IMR-90 (cell line): Measurements from ENCODE around the gene BPIFB2. TPM values are rescaled to one million over a fixed set of nuclear protein-coding genes. Genes with fewer than 3 reads are reported as not detected.

ENCODE experiments used
- ATAC-seq: fragments of 200-7000 bp; cut with Tn5 transposase; 2 replicates; pipeline ENCODE4 v1.9.1; 2020; ENCODE audit warnings: low read depth, mild to moderate bottlenecking, moderate library complexity
- BruUV-seq: library from RNA; stranded (reverse); fragments of 400-500 nt; replicated peaks from 2 replicates; lab custom pipeline; 2021; lab: Mats Ljungman, UMichigan
- CTCF ChIA-PET: fragments of 300-600 bp; formaldehyde crosslinking; extraction: SDS; loops from one replicate; lab custom pipeline; 2021; ENCODE audit warnings: antibody characterized with exemption; lab: Yijun Ruan, JAX
- POLR2A ChIA-PET: fragments of 300-600 bp; sonication (Branson Sonifier 250); formaldehyde crosslinking; loops from one replicate; lab custom pipeline; 2022; ENCODE audit warnings: antibody characterized with exemption; ENCODE audit not compliant: unreplicated experiment; lab: Charles Lee
- DNase-seq: peaks from one replicate; pipeline ENCODE4 v3.0.0; 2013
- H2AFZ ChIP-seq: replicated peaks from 2 replicates; pipeline ENCODE3; 2013; ENCODE audit warnings: low read length, mild to moderate bottlenecking; ENCODE audit not compliant: poor library complexity
- H2AK5ac ChIP-seq: 2 replicates; pipeline ENCODE4 v1.6.1; 2013; ENCODE audit warnings: low read depth, low read length, inconsistent platforms
- H2AK9ac ChIP-seq: replicated peaks from 2 replicates; pipeline ENCODE3; 2013; ENCODE audit warnings: mild to moderate bottlenecking, low read depth, low read length, moderate library complexity; ENCODE audit not compliant: poor library complexity
- H2BK120ac ChIP-seq: 2 replicates; pipeline ENCODE4 v1.6.1; 2013; ENCODE audit warnings: low read depth, low read length, inconsistent platforms
- H2BK15ac ChIP-seq: 3 replicates; pipeline ENCODE4 v1.6.1; 2013; ENCODE audit warnings: low read depth, low read length, inconsistent platforms
- H2BK20ac ChIP-seq: 2 replicates; pipeline ENCODE4 v1.6.1; 2013; ENCODE audit warnings: low read depth, mild to moderate bottlenecking, inconsistent platforms, low read length, moderate library complexity
- H2BK5ac ChIP-seq: 2 replicates; pipeline ENCODE4 v1.6.1; 2013; ENCODE audit warnings: mild to moderate bottlenecking, low read depth, low read length, inconsistent platforms; ENCODE audit not compliant: poor library complexity, severe bottlenecking
- H3K14ac ChIP-seq: replicated peaks from 2 replicates; pipeline ENCODE4 v1.6.1; 2013; ENCODE audit warnings: low read depth, low read length, inconsistent platforms
- H3K18ac ChIP-seq: 2 replicates; pipeline ENCODE4 v1.6.1; 2013; ENCODE audit warnings: low read depth, low read length, control low read depth
- H3K23ac ChIP-seq: 2 replicates; pipeline ENCODE4 v1.6.1; 2013; ENCODE audit warnings: low read depth, low read length, inconsistent platforms
- H3K27ac ChIP-seq: 2 replicates; pipeline ENCODE4 v1.5.1; 2013; ENCODE audit warnings: mild to moderate bottlenecking, control low read depth, low read length; ENCODE audit not compliant: insufficient read depth
- H3K27me3 ChIP-seq: 2 replicates; pipeline ENCODE4 v1.6.1; 2013; ENCODE audit warnings: low read length; ENCODE audit not compliant: control insufficient read depth, insufficient read depth
- H3K36me3 ChIP-seq: 2 replicates; pipeline ENCODE4 v1.6.1; 2013; ENCODE audit warnings: low read length, mixed read lengths; ENCODE audit not compliant: control insufficient read depth, insufficient read depth
- H3K4ac ChIP-seq: 2 replicates; pipeline ENCODE4 v1.6.1; 2013; ENCODE audit warnings: low read depth, low read length, inconsistent platforms
- H3K4me1 ChIP-seq: 2 replicates; pipeline ENCODE4 v1.6.1; 2013; ENCODE audit warnings: low read length, mixed read lengths; ENCODE audit not compliant: control insufficient read depth, insufficient read depth
- H3K4me2 ChIP-seq: 2 replicates; pipeline ENCODE4 v1.6.1; 2013; ENCODE audit warnings: low read depth, mild to moderate bottlenecking, control low read depth, low read length, moderate library complexity
- H3K4me3 ChIP-seq: 2 replicates; pipeline ENCODE4 v1.5.1; 2013; ENCODE audit warnings: low read depth, mild to moderate bottlenecking, control low read depth, low read length, moderate library complexity; ENCODE audit not compliant: insufficient read depth
- H3K56ac ChIP-seq: 2 replicates; pipeline ENCODE4 v1.6.1; 2013; ENCODE audit warnings: low read length, inconsistent platforms; ENCODE audit not compliant: insufficient read depth; ENCODE audit errors: extremely low read depth
- H3K79me1 ChIP-seq, 2 experiments: 2 replicates each; pipeline ENCODE4 v1.6.1; 2013; ENCODE audit warnings: low read length in 2 of 2, inconsistent platforms in 1 of 2, low read depth in 1 of 2
- H3K9ac ChIP-seq: 2 replicates; pipeline ENCODE4 v1.6.1; 2013; ENCODE audit warnings: low read depth, low read length, control low read depth
- H3K9me1 ChIP-seq: 2 replicates; pipeline ENCODE4 v1.6.1; 2013; ENCODE audit warnings: low read length, inconsistent platforms; ENCODE audit not compliant: insufficient read depth
- H3K9me3 ChIP-seq: 2 replicates; pipeline ENCODE4 v1.6.1; 2013; ENCODE audit warnings: low read length; ENCODE audit not compliant: control insufficient read depth, insufficient read depth
- H4K20me1 ChIP-seq: 2 replicates; pipeline ENCODE4 v1.6.1; 2013; ENCODE audit warnings: low read length, inconsistent platforms; ENCODE audit not compliant: insufficient read depth
- H4K5ac ChIP-seq: 2 replicates; pipeline ENCODE4 v1.6.1; 2013; ENCODE audit warnings: mild to moderate bottlenecking, low read depth, low read length, control low read depth
- H4K8ac ChIP-seq, 2 experiments: 2 replicates each; pipeline ENCODE4 v1.6.1; 2013; ENCODE audit warnings: low read depth in 2 of 2, low read length in 2 of 2, control low read depth in 1 of 2, inconsistent platforms in 1 of 2
- H4K91ac ChIP-seq: 2 replicates; pipeline ENCODE4 v1.6.1; 2013; ENCODE audit warnings: low read depth, low read length, inconsistent platforms; ENCODE audit not compliant: insufficient read depth
- CEBPB ChIP-seq: IDR thresholded peaks from 2 replicates; pipeline ENCODE4 v1.6.1; 2012; ENCODE audit warnings: low read depth, low read length, improper control_type of control experiment
- FOS ChIP-seq: fragments of 150-350 bp; IDR thresholded peaks from 2 replicates; pipeline ENCODE4 v1.6.1; 2016; ENCODE audit warnings: low read depth, low read length
- MXI1 ChIP-seq: IDR thresholded peaks from 2 replicates; pipeline ENCODE4 v1.6.1; 2012; ENCODE audit warnings: low read depth, mild to moderate bottlenecking, low read length, moderate library complexity, borderline replicate concordance
- NFE2L2 ChIP-seq: fragments of 150-350 bp; IDR thresholded peaks from 2 replicates; pipeline ENCODE4 v1.6.1; 2016; ENCODE audit warnings: low read depth, mild to moderate bottlenecking, low read length
- RAD21 ChIP-seq: IDR thresholded peaks from 2 replicates; pipeline ENCODE4 v1.6.1; 2012; ENCODE audit warnings: low read length, improper control_type of control experiment
- SMC3 ChIP-seq: fragments of 150-350 bp; IDR thresholded peaks from 2 replicates; pipeline ENCODE4 v1.6.1; 2016; ENCODE audit warnings: low read depth, mild to moderate bottlenecking, antibody characterized with exemption, low read length, moderate library complexity
- WGBS, 2 experiments: methylation state at CpG; one replicate each; pipeline versions ENCODE4 v1.1.5 to v1.1.7; 2013; ENCODE audit warnings: missing lambda C conversion rate in 2 of 2; ENCODE audit not compliant: insufficient read length in 1 of 2; ENCODE audit errors: extremely low coverage in 2 of 2; 5-methylcytosine and 5-hydroxymethylcytosine counted together
- dilution Hi-C: fragments of 300-500 bp; cut with HindIII; formaldehyde crosslinking; loops from one replicate; pipeline ENCODE4 v1.14.3; 2018; ENCODE audit warnings: low sequenced_read_pairs; ENCODE audit not compliant: unreplicated experiment
- in situ Hi-C: fragments of 300-500 bp; cut with MboI; formaldehyde crosslinking; loops from 3 replicates; pipeline ENCODE4 v1.14.3; 2019; ENCODE audit warnings: low sequenced_read_pairs, inconsistent platforms, mixed read lengths
- intact Hi-C: fragments of 100-400 bp; cut with micrococcal nuclease; formaldehyde crosslinking; loops from 2 replicates; pipeline ENCODE4 v1.10.0; 2022
- polyA plus RNA-seq, 3 experiments: library from polyadenylated mRNA; depleted of rRNA; stranded (reverse); fragments of >200 nt; gene quantifications; 2 replicates each; pipeline ENCODE4 v1.2.3, GENCODE V29; 2012; ENCODE audit warnings: low replicate concordance in 1 of 3
- total RNA-seq: library from RNA; depleted of rRNA; stranded (reverse); fragments of >200 nt; gene quantifications from 2 replicates; pipeline ENCODE4 v1.2.3, GENCODE V29; 2012
- TF ChIP-seq, protein P1 (sequence below): conservative IDR thresholded peaks from 2 replicates; pipeline ENCODE4 v1.5.1; 2012; ENCODE audit warnings: mild to moderate bottlenecking, low read depth, low read length, improper control_type of control experiment

Gene BPIFB2
- total and polyA plus RNA-seq, 2 of the 4 experiments (the other 2 are of a cell fraction), result not detected

GRCh38 chr20:33005132-33005566 is 2.4 kb upstream of the BPIFB2 start:
- Histone ChIP-seq H3K27ac (no peak overlapping the region), H2BK5ac (no peak overlapping the region), H2AFZ (no peak overlapping the region), H2BK20ac (no peak overlapping the region), H3K4me1 (no peaks in the 10 kb centered on the region), H4K5ac (no peak overlapping the region), H3K14ac (no peak overlapping the region), H4K91ac (no peak overlapping the region), H3K9ac (no peak overlapping the region), H3K9me1 (no peaks in the 10 kb centered on the region), H3K23ac (no peak overlapping the region), H3K4ac (no peak overlapping the region), H4K8ac (no peak overlapping the region), H3K56ac (no peak overlapping the region), H2BK120ac (no peak overlapping the region), H3K4me2 (no peak overlapping the region), H2AK5ac (no peak overlapping the region), H2BK15ac (no peak overlapping the region), H3K36me3 (no peaks in the 10 kb centered on the region), H3K4me3 (no peak overlapping the region), H3K18ac (no peak overlapping the region), H3K9me3 (no peaks in the 10 kb centered on the region), H3K79me1 (no peaks in the 10 kb centered on the region), H3K27me3 (peaks cover 3% of the 10 kb centered on the region), H4K20me1 (no peaks in the 10 kb centered on the region; the same call in 1 of the 2 replicates), H2AK9ac (no peak overlapping the region)
- POLR2A ChIA-PET, result no interaction called here
- no TSS peak for BruUV-seq
- in situ Hi-C loops, result no loop called here
- intact Hi-C loops, result no loop called here
- DNase-seq, result peak; percentile 15
- ATAC-seq, result no peak
- dilution Hi-C loops, result no loop called here
- CTCF ChIA-PET, result no interaction called here
- 0% methylated on average over 1 of the region's 4 CpGs; no CpG with 5 or more reads in 1 of the 2 experiments for WGBS, 2 experiments
- TF ChIP-seq NFE2L2 (no peak), FOS (no peak), RAD21 (peak; percentile 22; the same call in 1 of the 2 replicates), CEBPB (no peak), SMC3 (0 out of 2 replicates have a peak, but pooled peaks have one; percentile 5), MXI1 (no peak)
- TF ChIP-seq, protein P1, sequence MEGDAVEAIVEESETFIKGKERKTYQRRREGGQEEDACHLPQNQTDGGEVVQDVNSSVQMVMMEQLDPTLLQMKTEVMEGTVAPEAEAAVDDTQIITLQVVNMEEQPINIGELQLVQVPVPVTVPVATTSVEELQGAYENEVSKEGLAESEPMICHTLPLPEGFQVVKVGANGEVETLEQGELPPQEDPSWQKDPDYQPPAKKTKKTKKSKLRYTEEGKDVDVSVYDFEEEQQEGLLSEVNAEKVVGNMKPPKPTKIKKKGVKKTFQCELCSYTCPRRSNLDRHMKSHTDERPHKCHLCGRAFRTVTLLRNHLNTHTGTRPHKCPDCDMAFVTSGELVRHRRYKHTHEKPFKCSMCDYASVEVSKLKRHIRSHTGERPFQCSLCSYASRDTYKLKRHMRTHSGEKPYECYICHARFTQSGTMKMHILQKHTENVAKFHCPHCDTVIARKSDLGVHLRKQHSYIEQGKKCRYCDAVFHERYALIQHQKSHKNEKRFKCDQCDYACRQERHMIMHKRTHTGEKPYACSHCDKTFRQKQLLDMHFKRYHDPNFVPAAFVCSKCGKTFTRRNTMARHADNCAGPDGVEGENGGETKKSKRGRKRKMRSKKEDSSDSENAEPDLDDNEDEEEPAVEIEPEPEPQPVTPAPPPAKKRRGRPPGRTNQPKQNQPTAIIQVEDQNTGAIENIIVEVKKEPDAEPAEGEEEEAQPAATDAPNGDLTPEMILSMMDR, result peak; percentile 36; the same call in 1 of the 2 replicates
